ENCODE data around the gene MPP4.

The MPP4 gene

GRCh38 chr2:201698588-201699226, at the start of gene MPP4:
TSS of gene MPP4 (minus strand) at chr2:201698644. CDS start at chr2:201693954, 4,690 bp downstream.
- no peak for TF ChIP-seq GATA1 (IDR thresholded peaks at IDR 0.05; ENCODE audit: low read depth, low read length)
- TF ChIP-seq POLR2A (IDR thresholded peaks at IDR 0.05; ENCODE audit: low read length) = no peak
- no peak for DNase-seq

- TF ChIP-seq POLR2A (IDR thresholded peaks at IDR 0.05; ENCODE audit: low read length) = no peak
- no peak for TF ChIP-seq GATA1 (IDR thresholded peaks at IDR 0.05; ENCODE audit: low read depth, low read length)
- DNase-seq = peak; percentile 22 to 72
Measured at GRCh38 chr2:201746551-201746950, 48.1 kb upstream of the MPP4 start.

- DNase-seq = no peak
- TF ChIP-seq GATA1 (IDR thresholded peaks at IDR 0.05; ENCODE audit: low read depth, low read length) (no peak), POLR2A (IDR thresholded peaks at IDR 0.05; ENCODE audit: low read length) (no peak)
Measured at GRCh38 chr2:201735486-201735885, 37.0 kb upstream of the MPP4 start.

- TF ChIP-seq GATA1 (IDR thresholded peaks at IDR 0.05; ENCODE audit: low read depth, low read length) (no peak), POLR2A (IDR thresholded peaks at IDR 0.05; ENCODE audit: low read length) (no peak)
Measured at GRCh38 chr2:201734111-201734510, 35.7 kb upstream of the MPP4 start.

GRCh38 chr2:201733544-201733943, 35.1 kb upstream of the MPP4 start:
- no peak for DNase-seq
- no peak for TF ChIP-seq GATA1 (IDR thresholded peaks at IDR 0.05; ENCODE audit: low read depth, low read length)
- TF ChIP-seq POLR2A (IDR thresholded peaks at IDR 0.05; ENCODE audit: low read length) = no peak

More at GRCh38 chr2:201734111-201734510, 35.7 kb upstream of the MPP4 start:
- DNase-seq = no peak

- no peak for DNase-seq
- TF ChIP-seq GATA1 (IDR thresholded peaks at IDR 0.05; ENCODE audit: low read depth, low read length) = no peak
- TF ChIP-seq POLR2A (IDR thresholded peaks at IDR 0.05; ENCODE audit: low read length) = no peak
Measured at GRCh38 chr2:201730651-201731285, 32.3 kb upstream of the MPP4 start.

- DNase-seq = no peak
- TF ChIP-seq GATA1 (IDR thresholded peaks at IDR 0.05; ENCODE audit: low read depth, low read length) = no peak
- TF ChIP-seq POLR2A (IDR thresholded peaks at IDR 0.05; ENCODE audit: low read length) = no peak
Measured at GRCh38 chr2:201715459-201715858, 17.0 kb upstream of the MPP4 start.

- DNase-seq = no peak
- TF ChIP-seq GATA1 (IDR thresholded peaks at IDR 0.05; ENCODE audit: low read depth, low read length) = no peak
- TF ChIP-seq POLR2A (IDR thresholded peaks at IDR 0.05; ENCODE audit: low read length) = no peak
Measured at GRCh38 chr2:201712726-201713125, 14.3 kb upstream of the MPP4 start.

GRCh38 chr2:201709747-201710146, 11.3 kb upstream of the MPP4 start:
- DNase-seq = no peak
- no peak for TF ChIP-seq GATA1 (IDR thresholded peaks at IDR 0.05; ENCODE audit: low read depth, low read length)
- no peak for TF ChIP-seq POLR2A (IDR thresholded peaks at IDR 0.05; ENCODE audit: low read length)

- no peak for DNase-seq
- TF ChIP-seq POLR2A (IDR thresholded peaks at IDR 0.05; ENCODE audit: low read length) (no peak), GATA1 (IDR thresholded peaks at IDR 0.05; ENCODE audit: low read depth, low read length) (no peak)
Measured at GRCh38 chr2:201709049-201709448, 10.6 kb upstream of the MPP4 start.

GRCh38 chr2:201707753-201708152, 9.3 kb upstream of the MPP4 start:
- DNase-seq = no peak
- TF ChIP-seq GATA1 (IDR thresholded peaks at IDR 0.05; ENCODE audit: low read depth, low read length) (no peak), POLR2A (IDR thresholded peaks at IDR 0.05; ENCODE audit: low read length) (no peak)

- TF ChIP-seq GATA1 (IDR thresholded peaks at IDR 0.05; ENCODE audit: low read depth, low read length) = no peak
- no peak for TF ChIP-seq POLR2A (IDR thresholded peaks at IDR 0.05; ENCODE audit: low read length)
- DNase-seq = no peak
Measured at GRCh38 chr2:201707142-201707541, 8.7 kb upstream of the MPP4 start.

- no peak for DNase-seq
- TF ChIP-seq POLR2A (IDR thresholded peaks at IDR 0.05; ENCODE audit: low read length) (no peak), GATA1 (IDR thresholded peaks at IDR 0.05; ENCODE audit: low read depth, low read length) (no peak)
Measured at GRCh38 chr2:201704536-201704935, 6.1 kb upstream of the MPP4 start.

- no peak for DNase-seq
- no peak for TF ChIP-seq POLR2A (IDR thresholded peaks at IDR 0.05; ENCODE audit: low read length)
- TF ChIP-seq GATA1 (IDR thresholded peaks at IDR 0.05; ENCODE audit: low read depth, low read length) = no peak
Measured at GRCh38 chr2:201701646-201702045, 3.2 kb upstream of the MPP4 start.

GRCh38 chr2:201699416-201699815, 972 bp upstream of the MPP4 start:
- no peak for DNase-seq
- TF ChIP-seq GATA1 (IDR thresholded peaks at IDR 0.05; ENCODE audit: low read depth, low read length) (no peak), POLR2A (IDR thresholded peaks at IDR 0.05; ENCODE audit: low read length) (no peak)

Measured in erythroblast (primary cell).